Smooth muscle cell (in vitro differentiated cells): ENCODE measurements around the gene HSF5. TPM values are rescaled to one million over a fixed set of nuclear protein-coding genes. Genes with fewer than 3 reads are reported as not detected.

Source experiments
- DNase-seq: peaks from one replicate; lab custom pipeline; 2025; ENCODE audit not compliant: unreplicated experiment; lab: John Stamatoyannopoulos, UW
- H2AFZ ChIP-seq: fragments of 200-600 bp; sonication (generic); 2 replicates; pipeline ENCODE4 v1.6.0; 2016; ENCODE audit warnings: antibody characterized with exemption, low read depth, mild to moderate bottlenecking
- H3F3A ChIP-seq: fragments of 200-600 bp; sonication (generic); 2 replicates; pipeline ENCODE4 v1.6.0; 2017; ENCODE audit warnings: antibody characterized with exemption, low read depth
- H3K27ac ChIP-seq: fragments of 200-600 bp; sonication (generic); 2 replicates; pipeline ENCODE4 v1.5.1; 2016; ENCODE audit warnings: low read depth, mild to moderate bottlenecking
- H3K27me3 ChIP-seq: fragments of 200-600 bp; sonication (generic); 2 replicates; pipeline ENCODE4 v1.6.1; 2016; ENCODE audit warnings: low read depth, mild to moderate bottlenecking
- H3K36me3 ChIP-seq: fragments of 200-600 bp; sonication (generic); 2 replicates; pipeline ENCODE4 v1.5.1; 2016; ENCODE audit warnings: low read depth
- H3K4me1 ChIP-seq: fragments of 200-600 bp; sonication (generic); 2 replicates; pipeline ENCODE4 v1.5.1; 2016; ENCODE audit warnings: low read depth
- H3K4me2 ChIP-seq: fragments of 200-600 bp; sonication (generic); 2 replicates; pipeline ENCODE4 v1.6.0; 2016; ENCODE audit warnings: mild to moderate bottlenecking
- H3K4me3 ChIP-seq: fragments of 200-600 bp; sonication (generic); 2 replicates; pipeline ENCODE4 v1.5.1; 2016; ENCODE audit warnings: mild to moderate bottlenecking
- H3K79me2 ChIP-seq: fragments of 200-600 bp; sonication (generic); 2 replicates; pipeline ENCODE4 v1.6.0; 2016; ENCODE audit warnings: low read depth, mild to moderate bottlenecking
- H3K9ac ChIP-seq: fragments of 200-600 bp; sonication (generic); 2 replicates; pipeline ENCODE4 v1.6.0; 2016; ENCODE audit warnings: low read depth
- H3K9me3 ChIP-seq: fragments of 200-600 bp; sonication (generic); replicated peaks from 2 replicates; pipeline ENCODE4 v1.5.1; 2016; ENCODE audit warnings: low read depth
- H4K20me1 ChIP-seq: fragments of 200-600 bp; sonication (generic); 2 replicates; pipeline ENCODE4 v1.6.0; 2016; ENCODE audit warnings: low read depth
- CTCF ChIP-seq: fragments of 200-600 bp; sonication (generic); IDR thresholded peaks from 2 replicates; pipeline ENCODE4 v1.5.1; 2017; ENCODE audit warnings: borderline replicate concordance, mild to moderate bottlenecking, antibody characterized with exemption; ENCODE audit not compliant: insufficient read depth, poor library complexity, severe bottlenecking
- WGBS: methylation state at CpG from one replicate; pipeline ENCODE4 v1.1.7; 2016; ENCODE audit warnings: low lambda C conversion rate; 5-methylcytosine and 5-hydroxymethylcytosine counted together
- polyA plus RNA-seq: library from polyadenylated mRNA; unstranded; fragments of >200 nt; fragmentation: Nextera tagmentation; extraction: Ambion mirVana; gene quantifications from 2 replicates; pipeline ENCODE4 v1.2.1, GENCODE V29; 2016
- total RNA-seq: library from RNA; depleted of rRNA; stranded (reverse); fragments of >200 nt; gene quantifications from 2 replicates; pipeline ENCODE4 v1.2.3, GENCODE V29; 2014

HSF5 gene
- total and polyA plus RNA-seq, 2 experiments from 2014 or later = not detected

DNA sequence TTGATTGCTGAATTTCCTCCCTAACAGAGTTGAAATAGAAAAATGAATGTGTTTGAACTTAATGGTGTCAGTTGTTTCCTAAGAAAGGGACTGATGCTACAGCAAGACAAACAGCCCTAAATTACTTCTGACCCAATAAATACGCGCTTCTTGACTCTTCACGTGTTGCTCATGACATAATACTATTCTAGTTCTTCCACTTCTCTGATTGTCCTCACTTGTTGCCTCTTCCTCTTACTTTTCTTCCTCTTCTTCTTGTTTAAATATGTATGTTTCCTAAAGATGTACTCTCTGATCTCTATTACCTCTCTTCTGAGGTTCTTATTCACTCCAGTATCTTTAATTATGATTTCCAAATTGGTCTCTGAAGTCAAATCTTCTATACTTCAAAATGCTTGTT, 103.3 kb downstream of the HSF5 start:
- 86% methylated on average over 3 of the region's 3 CpGs for WGBS

GRCh38 chr17:58383892-58384462, 104.2 kb downstream of the HSF5 start:
- no peak for TF ChIP-seq CTCF
- H3K9me3 ChIP-seq = no peaks in the 10 kb centered on the region
- no peaks in the 10 kb centered on the region for H3F3A ChIP-seq
- H3K4me1 ChIP-seq = peaks cover 12% of the 10 kb centered on the region
- H3K4me3 ChIP-seq = no peak overlapping the region
- no peaks in the 10 kb centered on the region for H4K20me1 ChIP-seq
- no peak overlapping the region for H3K4me2 ChIP-seq
- H3K36me3 ChIP-seq = no peaks in the 10 kb centered on the region
- no peak for DNase-seq
- H3K79me2 ChIP-seq = no peaks in the 10 kb centered on the region
- H3K27ac ChIP-seq = no peak overlapping the region
- H3K9ac ChIP-seq = no peak overlapping the region
- WGBS = 65% methylated on average over 4 of the region's 4 CpGs
- H3K27me3 ChIP-seq = no peaks in the 10 kb centered on the region
- no peak overlapping the region for H2AFZ ChIP-seq

More for the DNA sequence above, 103.3 kb downstream of the HSF5 start:
- Histone ChIP-seq H3K4me3 (no peak overlapping the region), H3K27me3 (no peaks in the 10 kb centered on the region), H3K27ac (no peak overlapping the region), H3K79me2 (no peaks in the 10 kb centered on the region), H4K20me1 (no peaks in the 10 kb centered on the region), H2AFZ (no peak overlapping the region), H3K4me1 (peaks cover 12% of the 10 kb centered on the region), H3K9me3 (no peaks in the 10 kb centered on the region), H3F3A (no peaks in the 10 kb centered on the region), H3K9ac (no peak overlapping the region), H3K36me3 (no peaks in the 10 kb centered on the region), H3K4me2 (no peak overlapping the region)
- TF ChIP-seq CTCF = no peak
- no peak for DNase-seq

DNA sequence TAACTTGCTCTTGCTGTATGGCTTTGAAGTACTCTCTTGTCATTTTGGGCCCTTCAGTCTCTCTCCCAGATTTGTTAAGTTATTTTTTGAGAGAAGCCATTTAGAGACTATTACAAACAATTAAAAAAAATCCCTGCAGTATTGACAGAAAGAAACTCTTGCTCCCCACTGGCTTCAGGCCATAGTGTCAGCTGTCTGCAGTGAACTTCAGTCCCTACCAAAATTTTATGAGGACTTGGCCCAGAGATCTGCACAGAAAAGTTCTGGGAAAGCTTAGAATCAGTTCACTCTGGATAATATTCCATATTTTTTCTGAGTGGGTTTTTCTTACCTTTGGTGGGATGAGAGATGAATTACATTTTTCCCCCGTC, 105.4 kb downstream of the HSF5 start:
- Histone ChIP-seq H3K27me3 (no peaks in the 10 kb centered on the region), H3K9me3 (no peaks in the 10 kb centered on the region), H2AFZ (no peak overlapping the region), H3K36me3 (no peaks in the 10 kb centered on the region), H3K9ac (no peak overlapping the region), H3K79me2 (no peaks in the 10 kb centered on the region), H3K4me2 (no peak overlapping the region), H4K20me1 (no peaks in the 10 kb centered on the region), H3K4me3 (no peak overlapping the region), H3K27ac (no peak overlapping the region), H3F3A (no peaks in the 10 kb centered on the region), H3K4me1 (peaks cover 6% of the 10 kb centered on the region)
- DNase-seq = no peak
- 100% methylated on average over 1 of the region's 1 CpG for WGBS
- no peak for TF ChIP-seq CTCF
